K562 (cell line): ENCODE data around the gene PHOSPHO1. TPM values are rescaled to one million over a fixed set of nuclear protein-coding genes. Genes with fewer than 3 reads are reported as not detected.

Experiments used
- ARID1B ChIP-seq: fragments of 450-650 bp; IDR thresholded peaks from 2 replicates; pipeline ENCODE4 v1.6.1; 2016; ENCODE audit warnings: antibody characterized with exemption, mild to moderate bottlenecking, inconsistent platforms
- CHD2 ChIP-seq: IDR thresholded peaks from 2 replicates; pipeline ENCODE4 v1.6.1; 2011; ENCODE audit warnings: low read depth, low read length
- DACH1 ChIP-seq: fragments of 450-650 bp; IDR thresholded peaks from 2 replicates; pipeline ENCODE4 v1.6.1; 2018; ENCODE audit not compliant: partially characterized antibody
- ESRRA ChIP-seq: fragments of 450-650 bp; IDR thresholded peaks from 2 replicates; pipeline ENCODE4 v1.6.1; 2014; ENCODE audit warnings: low read depth, mild to moderate bottlenecking, moderate library complexity, borderline replicate concordance
- FOS ChIP-seq: IDR thresholded peaks from 3 replicates; pipeline ENCODE4 v1.6.1; 2011; ENCODE audit not compliant: insufficient read length; ENCODE audit errors: extremely low read depth
- GABPA ChIP-seq: fragments of 200-800 bp; sonication (Bioruptor generic); conservative IDR thresholded peaks from 2 replicates; pipeline ENCODE4 v1.6.1; 2016; ENCODE audit warnings: low read depth, missing genetic modification characterization, missing compliant biosample characterization
- MAFK ChIP-seq: IDR thresholded peaks from 2 replicates; pipeline ENCODE4 v1.6.1; 2011; ENCODE audit warnings: low read length, improper control_type of control experiment
- MECOM ChIP-seq: fragments of 250-450 bp; sonication (Bioruptor Pico); IDR thresholded peaks from 2 replicates; pipeline ENCODE4 v1.8.0; 2022; ENCODE audit warnings: inconsistent platforms
- NFE2 ChIP-seq: IDR thresholded peaks from 2 replicates; pipeline ENCODE4 v1.6.1; 2014; ENCODE audit warnings: antibody characterized with exemption, low read depth
- NR3C1 ChIP-seq: sonication (generic); formaldehyde crosslinking; IDR thresholded peaks from 2 replicates; pipeline ENCODE4 v1.8.1; 2022; ENCODE audit warnings: missing genetic modification reagents
- PHB2 ChIP-seq: fragments of 450-650 bp; IDR thresholded peaks from 2 replicates; pipeline ENCODE4 v1.6.1; 2017; ENCODE audit warnings: low read depth
- PHTF2 ChIP-seq: fragments of 250-450 bp; sonication (Bioruptor Pico); IDR thresholded peaks from 2 replicates; pipeline ENCODE4 v1.5.0; 2021; ENCODE audit warnings: mild to moderate bottlenecking
- RUNX1 ChIP-seq: sonication (generic); IDR thresholded peaks from 2 replicates; pipeline ENCODE4 v1.6.1; 2016; ENCODE audit warnings: antibody characterized with exemption, low read depth
- SIX5 ChIP-seq, 2 experiments: IDR thresholded peaks; 2 replicates each; pipeline ENCODE4 v1.6.1; 2011; ENCODE audit warnings: low read length in 2 of 2, borderline replicate concordance in 1 of 2, low read depth in 1 of 2, mild to moderate bottlenecking in 1 of 2, moderate library complexity in 1 of 2; ENCODE audit not compliant: insufficient read depth in 1 of 2
- SLC30A9 ChIP-seq: fragments of 250-450 bp; sonication (Bioruptor Pico); IDR thresholded peaks from 2 replicates; pipeline ENCODE4 v1.8.0; 2022; ENCODE audit warnings: mild to moderate bottlenecking, moderate library complexity
- SREBF1 ChIP-seq: fragments of 150-350 bp; IDR thresholded peaks from 2 replicates; pipeline ENCODE4 v1.6.1; 2014; ENCODE audit warnings: antibody characterized with exemption, low read depth, low read length, borderline replicate concordance
- THRAP3 ChIP-seq: fragments of 450-650 bp; IDR thresholded peaks from 2 replicates; pipeline ENCODE4 v1.6.1; 2016; ENCODE audit warnings: mild to moderate bottlenecking, inconsistent platforms, borderline replicate concordance
- ZBTB1 ChIP-seq: sonication (generic); formaldehyde crosslinking; IDR thresholded peaks from 2 replicates; pipeline ENCODE4 v1.8.1; 2023; ENCODE audit warnings: missing genetic modification reagents, low read depth, mild to moderate bottlenecking, borderline replicate concordance
- ZFP30 ChIP-seq: fragments of 250-450 bp; sonication (Bioruptor Pico); IDR thresholded peaks from 2 replicates; pipeline ENCODE4 v1.8.0; 2022; ENCODE audit warnings: moderate library complexity, mild to moderate bottlenecking, inconsistent platforms, borderline replicate concordance
- ZNF696 ChIP-seq: fragments of 250-450 bp; sonication (Bioruptor Pico); conservative IDR thresholded peaks from 2 replicates; pipeline ENCODE4 v1.4.0; 2020; ENCODE audit warnings: mild to moderate bottlenecking, moderate library complexity
- polyA plus RNA-seq, 8 experiments: library from polyadenylated mRNA; depleted of rRNA in 4 of 8; stranded (reverse) in 5 of 8; unstranded in 3 of 8; fragments of >200 nt; fragmentation: Nextera tagmentation in 2 of 8; fragmentation: Illumina TruSeq in 1 of 8; extraction: Ambion mirVana in 2 of 8; extraction: Trizol in 1 of 8; gene quantifications; 2 replicates each; pipeline versions ENCODE4 v1.2.1 to v1.2.3, GENCODE V29; 2011 to 2014; ENCODE audit warnings: inconsistent platforms in 1 of 8, missing spikeins in 1 of 8
- total RNA-seq, 7 experiments: library from RNA; depleted of rRNA in 6 of 7; stranded (reverse); fragments of >200 nt in 6 of 7; fragmentation: Illumina TruSeq in 2 of 7; extraction: Trizol in 2 of 7; gene quantifications; 2 replicates each; pipeline versions ENCODE4 v1.2.1 to v1.2.3, GENCODE V29; 2011 to 2021; ENCODE audit warnings: low replicate concordance in 1 of 7
- TF ChIP-seq, protein P1 (sequence below): fragments of 250-450 bp; sonication (Bioruptor Pico); IDR thresholded peaks from 2 replicates; pipeline ENCODE4 v1.4.0; 2020; ENCODE audit warnings: mild to moderate bottlenecking
- TF ChIP-seq, protein P2 (sequence below): IDR thresholded peaks from 2 replicates; pipeline ENCODE4 v1.6.1; 2011; ENCODE audit not compliant: insufficient read length; ENCODE audit errors: extremely low read depth
- TF ChIP-seq, protein P3 (sequence below): sonication (generic); formaldehyde crosslinking; IDR thresholded peaks from 2 replicates; pipeline ENCODE4 v1.8.0; 2022; ENCODE audit warnings: mild to moderate bottlenecking, missing genetic modification reagents, borderline replicate concordance
- TF ChIP-seq, protein P4 (sequence below): sonication (generic); formaldehyde crosslinking; IDR thresholded peaks from 2 replicates; pipeline ENCODE4 v1.8.0; 2022; ENCODE audit warnings: missing genetic modification reagents, mild to moderate bottlenecking, borderline replicate concordance

The PHOSPHO1 gene
- total and polyA plus RNA-seq, 9 of the 15 experiments (the other 6 are each of a cell fraction or from before 2014, with no cell fraction given) = 0.06 to 0.07 TPM; not detected in 7

DNA sequence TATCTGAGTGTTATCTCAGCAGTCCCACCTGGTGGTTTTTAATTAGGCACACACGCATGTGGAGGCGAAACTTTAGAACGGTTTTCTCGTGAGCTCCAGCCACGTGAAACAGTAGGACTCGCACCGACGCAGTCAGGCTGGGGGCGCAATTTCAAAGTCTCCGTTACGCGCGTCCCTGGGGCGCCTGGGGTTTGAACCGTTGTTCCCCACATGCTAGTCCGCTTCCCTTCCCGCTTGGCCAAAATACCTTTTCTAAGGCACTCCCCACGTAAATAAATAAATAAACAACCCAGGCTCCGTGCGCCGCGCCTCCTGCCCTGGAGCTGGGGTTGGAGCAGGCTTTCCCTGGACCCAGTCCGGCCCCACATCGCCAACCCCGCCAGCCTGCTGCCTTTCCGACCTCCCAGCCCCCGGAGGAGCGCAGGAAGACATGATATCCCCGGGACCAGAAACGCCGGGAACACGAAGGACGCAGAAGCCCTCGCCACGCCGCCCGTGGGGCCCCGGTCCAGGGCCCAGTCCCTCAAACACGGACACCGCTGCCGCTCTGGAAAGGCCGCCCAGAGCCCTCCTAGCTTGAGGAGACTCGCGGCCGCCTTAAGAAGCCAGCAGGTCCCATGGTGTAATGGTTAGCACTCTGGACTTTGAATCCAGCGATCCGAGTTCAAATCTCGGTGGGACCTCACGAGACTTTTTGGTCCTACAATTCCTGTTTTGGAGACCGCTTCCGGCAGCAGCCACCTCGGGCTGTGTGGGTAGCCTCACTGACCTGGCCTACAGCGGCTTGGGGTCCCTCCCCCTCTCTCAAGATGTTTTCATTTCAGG lies 38.5 kb downstream of the PHOSPHO1 start (continued):
- peak; percentile 79; the same call in 1 of the 2 replicates for TF ChIP-seq PHTF2 (CRISPR knock-in tag)
- TF ChIP-seq FOS = no peak
- TF ChIP-seq, protein P1, sequence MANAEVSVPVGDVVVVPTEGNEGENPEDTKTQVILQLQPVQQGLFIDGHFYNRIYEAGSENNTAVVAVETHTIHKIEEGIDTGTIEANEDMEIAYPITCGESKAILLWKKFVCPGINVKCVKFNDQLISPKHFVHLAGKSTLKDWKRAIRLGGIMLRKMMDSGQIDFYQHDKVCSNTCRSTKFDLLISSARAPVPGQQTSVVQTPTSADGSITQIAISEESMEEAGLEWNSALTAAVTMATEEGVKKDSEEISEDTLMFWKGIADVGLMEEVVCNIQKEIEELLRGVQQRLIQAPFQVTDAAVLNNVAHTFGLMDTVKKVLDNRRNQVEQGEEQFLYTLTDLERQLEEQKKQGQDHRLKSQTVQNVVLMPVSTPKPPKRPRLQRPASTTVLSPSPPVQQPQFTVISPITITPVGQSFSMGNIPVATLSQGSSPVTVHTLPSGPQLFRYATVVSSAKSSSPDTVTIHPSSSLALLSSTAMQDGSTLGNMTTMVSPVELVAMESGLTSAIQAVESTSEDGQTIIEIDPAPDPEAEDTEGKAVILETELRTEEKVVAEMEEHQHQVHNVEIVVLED = peak; percentile 87
- TF ChIP-seq GABPA (tag) = peak; percentile 40
- TF ChIP-seq ZNF696 (CRISPR knock-in tag) = no peak
- no peak for TF ChIP-seq ZFP30 (CRISPR knock-in tag)
- TF ChIP-seq SIX5 (IDR thresholded peaks at IDR 0.05; ENCODE audit: borderline replicate concordance in 1 of 2, insufficient read depth in 1 of 2, low read depth in 1 of 2, low read length in 2 of 2) = 0 out of 4 replicates have a peak, but pooled peaks of 1 of the 2 experiments have one; percentile 2
- TF ChIP-seq ARID1B = peak; percentile 83
- TF ChIP-seq PHB2 = no peak
- TF ChIP-seq NR3C1 (CRISPR knock-in tag) = no peak
- 0 out of 2 replicates have a peak, but pooled peaks have one; percentile 66 for TF ChIP-seq SLC30A9 (CRISPR knock-in tag)
- TF ChIP-seq THRAP3 = no peak
- no peak for TF ChIP-seq MECOM (CRISPR knock-in tag)
- TF ChIP-seq, protein P2, sequence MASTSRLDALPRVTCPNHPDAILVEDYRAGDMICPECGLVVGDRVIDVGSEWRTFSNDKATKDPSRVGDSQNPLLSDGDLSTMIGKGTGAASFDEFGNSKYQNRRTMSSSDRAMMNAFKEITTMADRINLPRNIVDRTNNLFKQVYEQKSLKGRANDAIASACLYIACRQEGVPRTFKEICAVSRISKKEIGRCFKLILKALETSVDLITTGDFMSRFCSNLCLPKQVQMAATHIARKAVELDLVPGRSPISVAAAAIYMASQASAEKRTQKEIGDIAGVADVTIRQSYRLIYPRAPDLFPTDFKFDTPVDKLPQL = peak; percentile 69
- TF ChIP-seq MAFK = peak; percentile 15; the same call in 1 of the 2 replicates
- no peak for TF ChIP-seq RUNX1
- peak; percentile 74; the same call in 1 of the 2 replicates for TF ChIP-seq SREBF1
- TF ChIP-seq ZBTB1 (CRISPR knock-in tag) = no peak; the same call in 1 of the 2 replicates
- TF ChIP-seq, protein P3, sequence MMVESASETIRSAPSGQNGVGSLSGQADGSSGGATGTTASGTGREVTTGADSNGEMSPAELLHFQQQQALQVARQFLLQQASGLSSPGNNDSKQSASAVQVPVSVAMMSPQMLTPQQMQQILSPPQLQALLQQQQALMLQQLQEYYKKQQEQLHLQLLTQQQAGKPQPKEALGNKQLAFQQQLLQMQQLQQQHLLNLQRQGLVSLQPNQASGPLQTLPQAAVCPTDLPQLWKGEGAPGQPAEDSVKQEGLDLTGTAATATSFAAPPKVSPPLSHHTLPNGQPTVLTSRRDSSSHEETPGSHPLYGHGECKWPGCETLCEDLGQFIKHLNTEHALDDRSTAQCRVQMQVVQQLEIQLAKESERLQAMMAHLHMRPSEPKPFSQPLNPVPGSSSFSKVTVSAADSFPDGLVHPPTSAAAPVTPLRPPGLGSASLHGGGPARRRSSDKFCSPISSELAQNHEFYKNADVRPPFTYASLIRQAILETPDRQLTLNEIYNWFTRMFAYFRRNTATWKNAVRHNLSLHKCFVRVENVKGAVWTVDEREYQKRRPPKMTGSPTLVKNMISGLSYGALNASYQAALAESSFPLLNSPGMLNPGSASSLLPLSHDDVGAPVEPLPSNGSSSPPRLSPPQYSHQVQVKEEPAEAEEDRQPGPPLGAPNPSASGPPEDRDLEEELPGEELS (CRISPR knock-in tag) = peak; percentile 76
- TF ChIP-seq, protein P4, sequence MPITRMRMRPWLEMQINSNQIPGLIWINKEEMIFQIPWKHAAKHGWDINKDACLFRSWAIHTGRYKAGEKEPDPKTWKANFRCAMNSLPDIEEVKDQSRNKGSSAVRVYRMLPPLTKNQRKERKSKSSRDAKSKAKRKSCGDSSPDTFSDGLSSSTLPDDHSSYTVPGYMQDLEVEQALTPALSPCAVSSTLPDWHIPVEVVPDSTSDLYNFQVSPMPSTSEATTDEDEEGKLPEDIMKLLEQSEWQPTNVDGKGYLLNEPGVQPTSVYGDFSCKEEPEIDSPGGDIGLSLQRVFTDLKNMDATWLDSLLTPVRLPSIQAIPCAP (CRISPR knock-in tag) = no peak
- no peak; the same call in 1 of the 2 replicates for TF ChIP-seq ESRRA
- TF ChIP-seq CHD2 = peak; percentile 71
- no peak for TF ChIP-seq NFE2
- peak; percentile 40 for TF ChIP-seq DACH1
